ENCODE measurements around the gene LITAFD.

LITAFD gene

DNA sequence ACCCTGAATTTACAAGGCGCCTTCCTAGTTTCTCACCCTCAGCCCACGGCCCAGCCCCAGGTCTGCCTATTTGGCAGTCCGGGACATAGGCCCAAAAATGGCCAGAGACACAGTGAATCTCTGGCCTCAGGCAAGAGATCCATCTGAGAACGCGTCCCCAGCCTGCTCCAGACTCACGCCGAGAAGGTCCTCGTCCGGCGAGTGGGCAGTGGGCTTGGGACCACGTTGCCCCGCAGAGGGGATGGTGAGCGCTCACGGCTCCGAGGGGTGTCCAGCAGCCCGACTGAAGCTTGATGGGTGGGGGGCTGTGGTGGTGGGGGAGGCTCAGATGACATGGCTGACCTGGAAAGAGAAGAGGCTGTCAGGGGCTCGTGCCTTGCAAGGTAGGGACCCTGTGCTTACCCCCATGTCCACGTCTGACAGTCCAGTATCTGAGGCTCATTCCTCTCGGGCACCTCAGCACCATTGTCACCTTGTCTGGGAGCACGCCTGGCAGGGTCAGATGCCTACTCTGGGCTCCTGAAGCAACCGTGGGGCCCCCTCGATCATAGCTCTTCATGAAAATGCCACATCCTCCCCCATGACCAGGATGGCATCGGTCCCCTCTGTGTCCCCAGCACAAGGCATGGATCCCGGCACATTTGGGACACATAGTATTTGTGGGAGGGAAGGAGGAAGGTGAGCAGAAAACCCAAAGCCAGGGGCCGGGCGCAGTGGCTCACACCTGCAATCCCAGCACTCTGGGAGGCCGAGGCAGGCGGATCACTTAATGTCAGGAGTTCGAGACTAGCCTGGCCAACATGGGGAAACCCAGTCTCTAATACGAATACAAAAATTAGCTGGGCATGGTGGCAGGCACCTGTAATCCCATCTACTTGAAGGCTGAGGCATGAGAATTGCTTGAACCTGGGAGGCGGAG lies 22.9 kb upstream of the LITAFD start:
- DNase-seq (ENCODE audit: low read depth) = no peak
- TF ChIP-seq, protein P1, sequence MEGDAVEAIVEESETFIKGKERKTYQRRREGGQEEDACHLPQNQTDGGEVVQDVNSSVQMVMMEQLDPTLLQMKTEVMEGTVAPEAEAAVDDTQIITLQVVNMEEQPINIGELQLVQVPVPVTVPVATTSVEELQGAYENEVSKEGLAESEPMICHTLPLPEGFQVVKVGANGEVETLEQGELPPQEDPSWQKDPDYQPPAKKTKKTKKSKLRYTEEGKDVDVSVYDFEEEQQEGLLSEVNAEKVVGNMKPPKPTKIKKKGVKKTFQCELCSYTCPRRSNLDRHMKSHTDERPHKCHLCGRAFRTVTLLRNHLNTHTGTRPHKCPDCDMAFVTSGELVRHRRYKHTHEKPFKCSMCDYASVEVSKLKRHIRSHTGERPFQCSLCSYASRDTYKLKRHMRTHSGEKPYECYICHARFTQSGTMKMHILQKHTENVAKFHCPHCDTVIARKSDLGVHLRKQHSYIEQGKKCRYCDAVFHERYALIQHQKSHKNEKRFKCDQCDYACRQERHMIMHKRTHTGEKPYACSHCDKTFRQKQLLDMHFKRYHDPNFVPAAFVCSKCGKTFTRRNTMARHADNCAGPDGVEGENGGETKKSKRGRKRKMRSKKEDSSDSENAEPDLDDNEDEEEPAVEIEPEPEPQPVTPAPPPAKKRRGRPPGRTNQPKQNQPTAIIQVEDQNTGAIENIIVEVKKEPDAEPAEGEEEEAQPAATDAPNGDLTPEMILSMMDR (conservative IDR thresholded peaks at IDR 0.05; ENCODE audit: low read depth, low read length) = no peak
- H3K4me3 ChIP-seq (ENCODE audit: low read length) = no peak overlapping the region

DNA sequence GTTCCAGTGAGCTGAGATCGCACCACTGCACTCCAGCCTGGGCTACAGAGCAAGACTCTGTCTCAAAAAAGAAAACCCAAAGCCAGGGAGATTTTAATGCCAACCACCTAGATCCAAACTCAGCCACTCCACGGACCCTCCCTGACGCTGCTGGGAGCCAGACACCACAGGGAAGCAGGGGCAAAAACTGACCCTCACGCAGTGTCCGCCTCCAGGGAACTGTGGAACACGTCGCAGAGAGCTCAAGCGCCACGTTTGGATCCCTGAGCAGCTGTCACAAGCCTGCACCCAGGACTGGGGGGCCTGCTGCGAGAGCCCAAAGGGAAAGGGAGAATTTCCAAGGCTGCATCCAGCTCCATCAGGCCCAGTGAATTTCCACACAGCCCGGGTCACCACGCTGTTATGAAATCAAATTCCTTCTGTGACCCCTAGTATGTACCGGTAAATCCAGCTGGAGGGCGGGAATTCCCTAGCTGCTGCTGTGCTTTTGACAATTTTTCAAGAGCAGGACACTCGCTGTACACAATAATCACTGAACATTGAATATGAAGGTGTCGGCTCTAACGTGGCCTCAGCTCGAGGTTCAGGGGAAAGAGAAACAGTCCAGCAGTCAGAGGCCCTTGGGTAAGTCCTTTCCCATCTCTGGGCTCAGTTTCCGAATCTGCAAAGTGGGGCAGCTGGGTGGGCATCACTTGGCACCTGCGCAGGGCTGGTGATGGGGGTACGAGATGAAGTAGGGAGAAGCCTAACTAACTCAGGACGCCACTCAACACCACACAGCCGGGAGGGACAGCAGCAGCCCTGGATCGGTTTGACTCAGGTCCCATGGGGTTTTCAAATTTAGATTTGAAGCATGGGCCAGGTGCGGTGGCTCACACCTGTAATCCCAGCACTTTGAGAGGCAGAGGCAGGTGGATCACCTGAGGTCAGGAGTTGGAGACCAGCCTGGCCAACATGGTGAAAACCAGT lies 22.0 kb upstream of the LITAFD start:
- no peak overlapping the region for H3K4me3 ChIP-seq (ENCODE audit: low read length)
- TF ChIP-seq, protein P1 (conservative IDR thresholded peaks at IDR 0.05; ENCODE audit: low read depth, low read length) = no peak
- no peak for DNase-seq (ENCODE audit: low read depth)

DNA sequence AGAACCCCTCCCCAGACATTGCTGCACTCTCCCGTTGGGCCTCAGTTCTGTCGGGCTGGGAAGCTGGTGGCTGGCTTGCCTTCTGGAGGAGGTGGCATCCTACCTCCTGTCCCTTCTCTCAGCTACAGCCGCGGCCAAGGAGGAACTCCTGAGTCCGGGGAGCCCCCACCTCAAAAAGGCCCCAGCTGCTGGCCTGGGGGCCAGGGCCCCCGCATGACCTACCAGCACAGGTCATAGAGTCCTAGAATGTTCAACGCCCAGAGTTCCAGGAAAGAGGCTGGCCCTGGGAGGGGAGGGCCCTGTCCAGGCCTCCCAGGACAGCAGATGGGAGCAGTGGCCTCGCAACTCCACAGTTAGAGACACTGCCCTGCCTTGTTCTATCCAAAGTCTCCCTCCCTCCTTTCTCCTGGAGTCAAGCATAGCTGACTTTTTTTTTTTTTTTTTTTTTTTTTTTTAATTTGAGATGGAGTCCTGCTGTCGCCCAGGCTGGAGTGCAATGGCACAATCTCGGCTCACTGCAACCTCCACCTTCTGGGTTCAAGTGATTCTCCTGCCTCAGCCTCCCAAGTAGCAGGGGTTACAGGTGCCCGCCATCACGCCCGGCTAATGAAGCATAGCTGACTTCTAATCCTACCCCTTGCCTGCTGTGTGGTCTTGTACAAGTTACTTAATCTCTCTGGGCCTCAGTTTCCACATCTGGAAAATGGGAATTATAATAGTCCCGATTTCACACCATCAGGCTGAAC lies 20.4 kb upstream of the LITAFD start:
- TF ChIP-seq, protein P1 (conservative IDR thresholded peaks at IDR 0.05; ENCODE audit: low read depth, low read length) = no peak
- no peak for DNase-seq (ENCODE audit: low read depth)
- H3K4me3 ChIP-seq (ENCODE audit: low read length) = no peak overlapping the region

DNA sequence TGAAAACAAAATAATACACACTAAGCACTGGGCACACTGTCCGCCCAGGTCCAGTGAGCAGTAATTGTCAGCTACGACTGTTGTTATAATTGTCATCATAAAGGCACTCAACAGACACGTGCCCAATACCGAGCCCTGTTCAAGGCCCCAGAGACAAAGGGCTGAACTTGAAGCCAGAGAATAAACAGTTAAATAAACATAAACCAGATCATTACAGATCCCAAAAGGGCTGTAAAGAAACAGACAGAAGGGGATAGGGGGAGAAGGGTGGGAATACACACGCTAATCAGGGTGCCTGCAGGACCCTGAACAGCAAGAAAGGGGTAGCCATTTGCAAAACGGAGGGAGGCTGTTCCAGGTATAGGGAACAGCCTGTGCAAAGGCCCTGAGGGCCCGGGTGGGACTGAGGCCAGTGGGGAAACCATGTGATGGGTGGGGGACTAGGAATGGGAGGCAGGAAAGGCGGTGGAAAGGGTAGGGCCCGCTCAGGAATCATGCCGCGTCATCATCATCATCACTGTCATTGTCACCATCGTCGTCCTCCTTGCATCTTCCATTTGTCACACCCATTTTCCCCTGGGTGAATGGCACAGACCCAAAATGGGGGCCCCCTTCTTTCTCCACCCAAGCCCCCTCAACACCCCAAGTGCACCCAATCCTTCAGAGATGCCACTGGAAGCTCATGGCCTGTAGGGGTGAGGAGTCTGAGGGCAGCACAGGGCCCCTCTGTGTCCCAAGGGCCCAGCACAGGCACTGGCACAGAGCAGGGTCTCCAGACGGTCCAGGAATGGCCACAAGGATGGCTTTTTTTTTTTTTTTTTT lies 19.6 kb upstream of the LITAFD start:
- TF ChIP-seq, protein P1 (conservative IDR thresholded peaks at IDR 0.05; ENCODE audit: low read depth, low read length) = no peak
- no peak for DNase-seq (ENCODE audit: low read depth)
- no peak overlapping the region for H3K4me3 ChIP-seq (ENCODE audit: low read length)

DNA sequence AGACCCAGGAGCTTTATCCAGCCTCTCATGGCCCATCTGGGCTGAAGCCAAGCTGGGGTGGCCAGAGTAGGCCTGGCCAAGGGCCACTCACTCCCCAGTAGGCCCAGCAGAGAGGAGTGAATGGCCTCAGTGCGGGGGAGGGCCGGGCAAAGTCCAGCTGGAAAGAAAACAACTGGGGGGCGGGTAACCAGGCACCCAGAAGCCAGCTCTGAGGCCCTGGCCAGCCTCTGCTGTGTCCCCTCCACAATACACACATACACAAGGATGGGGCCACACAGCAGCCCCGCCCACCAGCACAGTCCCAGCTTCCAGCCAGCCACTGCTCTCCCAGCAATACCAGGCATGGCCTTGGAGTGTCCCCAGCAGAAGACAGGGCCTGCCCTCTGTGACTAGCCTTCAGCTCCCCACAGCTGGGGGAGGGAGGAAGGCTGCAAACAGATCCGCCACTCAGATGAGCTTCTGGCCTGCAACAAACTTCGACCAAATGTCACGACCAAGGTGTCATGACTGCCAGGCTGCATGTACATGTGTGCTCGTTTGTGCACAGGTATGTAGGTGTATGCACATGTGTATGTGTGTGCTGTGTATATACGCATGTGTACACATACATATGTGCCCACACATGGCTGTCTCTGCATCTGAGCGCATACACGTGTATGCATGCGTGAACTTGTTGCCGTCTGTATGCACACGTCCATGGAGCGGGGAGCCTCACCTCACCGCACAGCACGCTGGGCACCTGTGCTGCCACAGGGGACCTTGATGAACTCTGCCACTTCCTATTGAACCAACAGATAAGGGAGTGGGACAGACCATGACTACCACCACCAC lies 18.3 kb upstream of the LITAFD start:
- H3K4me3 ChIP-seq (ENCODE audit: low read length) = no peak overlapping the region
- TF ChIP-seq, protein P1 (conservative IDR thresholded peaks at IDR 0.05; ENCODE audit: low read depth, low read length) = no peak
- DNase-seq (ENCODE audit: low read depth) = no peak

All from retinal pigment epithelial cell (primary cell).